Endothelial cell of umbilical vein (primary cell): Measurements from ENCODE around the gene ACTN3. TPM values are rescaled to one million over a fixed set of nuclear protein-coding genes. Genes with fewer than 3 reads are reported as not detected.

ENCODE experiments used
- BruUV-seq: library from RNA; stranded (reverse); fragments of 400-500 nt; replicated peaks from 2 replicates; lab custom pipeline; 2021; lab: Mats Ljungman, UMichigan
- CTCF ChIA-PET: fragments of 300-600, 350-600 bp; sonication (Branson Sonifier 250); formaldehyde crosslinking; loops from one replicate; lab custom pipeline; 2021; ENCODE audit warnings: antibody characterized with exemption, inconsistent platforms; lab: Charles Lee
- POLR2A ChIA-PET: fragments of 300-600, 350-600 bp; sonication (Branson Sonifier 250); formaldehyde crosslinking; loops from one replicate; lab custom pipeline; 2021; ENCODE audit warnings: antibody characterized with exemption, inconsistent platforms; lab: Charles Lee
- DNase-seq: peaks from one replicate; pipeline ENCODE4 v3.0.0-alpha.2; 2011; ENCODE audit warnings: low read depth, low spot score
- FAIRE-seq: peaks from 2 replicates; lab custom pipeline; 2011; peaks lifted over from hg19 to GRCh38; lab: Jason Lieb, UNC
- H2AFZ ChIP-seq: 2 replicates; pipeline ENCODE4 v1.6.0; 2012; ENCODE audit warnings: low read depth, low read length, control low read depth, inconsistent platforms
- H3K27ac ChIP-seq: 2 replicates; pipeline ENCODE4 v1.5.1; 2011; ENCODE audit warnings: low read depth, mild to moderate bottlenecking, control low read depth, low read length, moderate library complexity; ENCODE audit not compliant: insufficient read depth
- H3K27me3 ChIP-seq, 2 experiments: 2 replicates each; pipeline versions ENCODE4 v1.6.0 to v1.6.1; 2011; ENCODE audit warnings: low read length in 2 of 2, mixed read lengths in 1 of 2; ENCODE audit not compliant: control insufficient read depth in 2 of 2, insufficient read depth in 2 of 2
- H3K36me3 ChIP-seq, 2 experiments: 2 replicates in 1 of 2; 3 replicates in 1 of 2; pipeline ENCODE4 v1.5.1; 2011; ENCODE audit warnings: low read length in 2 of 2, mild to moderate bottlenecking in 1 of 2, moderate library complexity in 1 of 2; ENCODE audit not compliant: control insufficient read depth in 2 of 2, insufficient read depth in 2 of 2; ENCODE audit errors: extremely low read depth in 1 of 2
- H3K4me1 ChIP-seq: 3 replicates; pipeline ENCODE4 v1.5.1; 2011; ENCODE audit warnings: mild to moderate bottlenecking, low read length; ENCODE audit not compliant: control insufficient read depth, insufficient read depth; ENCODE audit errors: extremely low read depth
- H3K4me2 ChIP-seq: 2 replicates; pipeline ENCODE4 v1.6.1; 2011; ENCODE audit warnings: low read length, control low read depth, mixed read lengths; ENCODE audit not compliant: insufficient read depth
- H3K4me3 ChIP-seq, 3 experiments: fragments of 200-600 bp in 1 of 3; sonication (generic), shearing (Covaris generic) in 1 of 3; replicated peaks in 1 of 3; 2 replicates each; pipeline ENCODE4 v1.5.1; 2011 to 2016; ENCODE audit warnings: control low read depth in 3 of 3, low read length in 3 of 3, mild to moderate bottlenecking in 2 of 3, inconsistent platforms in 1 of 3, low read depth in 1 of 3, moderate library complexity in 1 of 3; ENCODE audit not compliant: insufficient read depth in 1 of 3
- H3K79me2 ChIP-seq: 2 replicates; pipeline ENCODE4 v1.6.0; 2012; ENCODE audit warnings: low read length, inconsistent platforms; ENCODE audit not compliant: control insufficient read depth, insufficient read depth
- H3K9ac ChIP-seq: replicated peaks from 2 replicates; pipeline ENCODE3; 2011; ENCODE audit warnings: low read length, control low read depth; ENCODE audit not compliant: insufficient read depth; ENCODE audit errors: extremely low read depth
- H3K9me1 ChIP-seq: replicated peaks from 3 replicates; pipeline ENCODE4 v1.6.0; 2011; ENCODE audit warnings: mild to moderate bottlenecking, low read length; ENCODE audit not compliant: control insufficient read depth, insufficient read depth; ENCODE audit errors: extremely low read depth
- H3K9me3 ChIP-seq: replicated peaks from 2 replicates; pipeline ENCODE4 v1.5.1; 2012; ENCODE audit warnings: low read length, inconsistent platforms; ENCODE audit not compliant: control insufficient read depth, insufficient read depth
- H4K20me1 ChIP-seq: replicated peaks from 2 replicates; pipeline ENCODE3; 2011; ENCODE audit warnings: mild to moderate bottlenecking, low read length; ENCODE audit not compliant: control insufficient read depth, insufficient read depth; ENCODE audit errors: extremely low read depth
- CTCF ChIP-seq, 2 donors: IDR thresholded peaks; 1 replicate in 1 of 2; 2 replicates in 1 of 2; pipeline ENCODE4 v1.5.1; 2011; ENCODE audit warnings: low read length in 2 of 2, mild to moderate bottlenecking in 2 of 2, moderate library complexity in 2 of 2, control low read depth in 1 of 2, inconsistent platforms in 1 of 2, low read depth in 1 of 2; ENCODE audit not compliant: insufficient read depth in 1 of 2; ENCODE audit errors: extremely low read depth in 1 of 2
- EZH2 ChIP-seq: IDR thresholded peaks from 2 replicates; pipeline ENCODE4 v1.6.1; 2012; ENCODE audit warnings: borderline replicate concordance, low read depth, mild to moderate bottlenecking, moderate library complexity, low read length, inconsistent platforms; ENCODE audit not compliant: severe bottlenecking
- FOS ChIP-seq: IDR thresholded peaks from 2 replicates; pipeline ENCODE4 v1.6.1; 2011; ENCODE audit warnings: mild to moderate bottlenecking, low read length, moderate library complexity, borderline replicate concordance; ENCODE audit not compliant: insufficient read depth
- GATA2 ChIP-seq: IDR thresholded peaks from 2 replicates; pipeline ENCODE4 v1.7.0; 2011; ENCODE audit warnings: low read depth, mild to moderate bottlenecking, moderate library complexity, mixed read lengths, low read length; ENCODE audit not compliant: insufficient read length, insufficient read depth
- JUN ChIP-seq: IDR thresholded peaks from 2 replicates; pipeline ENCODE4 v1.6.1; 2011; ENCODE audit warnings: borderline replicate concordance, low read depth; ENCODE audit not compliant: insufficient read length, insufficient read depth
- MAX ChIP-seq: IDR thresholded peaks from 2 replicates; pipeline ENCODE4 v1.6.1; 2011; ENCODE audit not compliant: insufficient read depth, insufficient read length
- MYC ChIP-seq: IDR thresholded peaks from one replicate; pipeline ENCODE4 v1.6.1; 2011; ENCODE audit warnings: mild to moderate bottlenecking, low read depth, low read length
- POLR2A ChIP-seq: IDR thresholded peaks from 2 replicates; pipeline ENCODE4 v1.6.1; 2012; ENCODE audit warnings: low read depth, mild to moderate bottlenecking, control low read depth, low read length
- POLR2AphosphoS5 ChIP-seq: IDR thresholded peaks from 2 replicates; pipeline ENCODE4 v1.6.1; 2012; ENCODE audit warnings: low read depth, mild to moderate bottlenecking, control low read depth, low read length, moderate library complexity; ENCODE audit not compliant: insufficient read depth
- dilution Hi-C: fragments of 300-500 bp; cut with MboI; formaldehyde crosslinking; loops from one replicate; pipeline ENCODE4 v1.15.0; 2019; ENCODE audit warnings: low sequenced_read_pairs; ENCODE audit not compliant: extremely low pct_ligation_motif_present
- intact Hi-C: fragments of 100-400 bp; cut with micrococcal nuclease; formaldehyde crosslinking; loops from one replicate; pipeline ENCODE4 v1.10.0; 2022
- polyA plus RNA-seq, 4 experiments: library from polyadenylated mRNA; depleted of rRNA in 3 of 4; stranded (reverse) in 3 of 4; unstranded in 1 of 4; fragments of >200 nt; gene quantifications; 2 replicates each; pipeline versions ENCODE4 v1.2.1 to v1.2.3, GENCODE V29; 2011 to 2012; ENCODE audit warnings: missing spikeins in 1 of 4
- total RNA-seq: library from RNA; stranded (reverse); gene quantifications from 2 replicates; pipeline ENCODE4 v1.2.3, GENCODE V29; 2021

The ACTN3 gene
- total and polyA plus RNA-seq, 2 donors (not counting 3 experiments of a cell fraction or from before 2014, with no cell fraction given): 0.17 to 0.18 TPM

GRCh38 chr11:66580803-66581202 lies 34.1 kb downstream of the ACTN3 start:
- no peaks in the 10 kb centered on the region for H3K4me1 ChIP-seq
- no peak overlapping the region for H3K4me2 ChIP-seq
- POLR2A ChIA-PET: interaction anchor here (0.6 to 1.3 kb wide), 2 partner anchors 30 to 97 kb away, joined by 4 to 6 read pairs; partner anchors contain the start of gene RBM4B
- dilution Hi-C loops: no loop called here
- H3K9me1 ChIP-seq: no peaks in the 10 kb centered on the region
- TF ChIP-seq POLR2AphosphoS5: no peak
- no peak for TF ChIP-seq MYC
- no peak for DNase-seq
- no peak for FAIRE-seq
- intact Hi-C loops: no loop called here
- CTCF ChIA-PET: interaction anchor here (0.6 to 5.8 kb wide), 5 partner anchors 12 to 102 kb away, joined by 3 to 143 read pairs (median 6); partner anchors contain the start of genes CCDC87, CCS, RBM4 and RBM4B
- no peak overlapping the region for H3K9ac ChIP-seq
- no peaks in the 10 kb centered on the region for H3K79me2 ChIP-seq
- no peak overlapping the region for H2AFZ ChIP-seq
- H3K36me3 ChIP-seq: no peaks in the 10 kb centered on the region
- H4K20me1 ChIP-seq: no peaks in the 10 kb centered on the region
- H3K27me3 ChIP-seq: peaks cover 0 to 2% of the 10 kb centered on the region in 2 experiments
- no peak overlapping the region for H3K27ac ChIP-seq
- no peak overlapping the region for H3K4me3 ChIP-seq
- no peaks in the 10 kb centered on the region for H3K9me3 ChIP-seq
- no TSS peak for BruUV-seq

- Histone ChIP-seq H3K27ac (no peak overlapping the region), H3K4me2 (no peak overlapping the region), H3K79me2 (no peaks in the 10 kb centered on the region), H3K9me3 (no peaks in the 10 kb centered on the region), H2AFZ (no peak overlapping the region), H3K36me3 (no peaks in the 10 kb centered on the region), H3K9ac (no peak overlapping the region), H3K27me3 (peaks cover 0 to 2% of the 10 kb centered on the region in 2 experiments), H3K4me1 (no peaks in the 10 kb centered on the region), H3K4me3 (no peak overlapping the region), H4K20me1 (no peaks in the 10 kb centered on the region), H3K9me1 (no peaks in the 10 kb centered on the region)
- no peak for TF ChIP-seq POLR2A
- no peak for TF ChIP-seq MAX
- TF ChIP-seq MYC: no peak
- no peak for TF ChIP-seq EZH2
- TF ChIP-seq CTCF (IDR thresholded peaks at IDR 0.05; ENCODE audit: extremely low read depth in 1 of 2, insufficient read depth in 1 of 2, low read depth in 1 of 2, low read length in 2 of 2): no peak
- TF ChIP-seq GATA2: no peak
- TF ChIP-seq POLR2AphosphoS5: no peak
- TF ChIP-seq JUN: no peak
- no peak for TF ChIP-seq FOS
- BruUV-seq: no TSS peak
- DNase-seq (no peak), FAIRE-seq (no peak)
- ChIA-PET POLR2A (interaction anchor here (0.6 to 1.3 kb wide), 2 partner anchors 30 to 97 kb away, joined by 4 to 6 read pairs; partner anchors contain the start of gene RBM4B), CTCF (interaction anchor here (1.2 to 5.8 kb wide), 3 partner anchors 11 to 97 kb away, joined by 5 to 143 read pairs (median 14); partner anchors contain the start of genes CCDC87, CCS, RBM4 and RBM4B)
- dilution Hi-C loops: no loop called here
- intact Hi-C loops: no loop called here
These were observed 34.6 kb downstream of the ACTN3 start for GRCh38 chr11:66581261-66581660.
